GM21825 (cell line): Measurements from ENCODE around the gene SLC25A39.
A peak's percentile ranks its signal among the peaks of the same experiment; 100 is the strongest.
"Not testable (repeated sequence)": the region's sequence is repeated elsewhere in the genome, so short reads cannot be mapped to it uniquely, and the experiment has no call there.

Source experiments
- ATAC-seq: cut with Tn5 transposase; IDR thresholded peaks from one replicate; pipeline ENCODE4 v1.9.1; 2021; ENCODE audit warnings: mild to moderate bottlenecking, moderate library complexity; ENCODE audit not compliant: unreplicated experiment

SLC25A39 gene

DNA sequence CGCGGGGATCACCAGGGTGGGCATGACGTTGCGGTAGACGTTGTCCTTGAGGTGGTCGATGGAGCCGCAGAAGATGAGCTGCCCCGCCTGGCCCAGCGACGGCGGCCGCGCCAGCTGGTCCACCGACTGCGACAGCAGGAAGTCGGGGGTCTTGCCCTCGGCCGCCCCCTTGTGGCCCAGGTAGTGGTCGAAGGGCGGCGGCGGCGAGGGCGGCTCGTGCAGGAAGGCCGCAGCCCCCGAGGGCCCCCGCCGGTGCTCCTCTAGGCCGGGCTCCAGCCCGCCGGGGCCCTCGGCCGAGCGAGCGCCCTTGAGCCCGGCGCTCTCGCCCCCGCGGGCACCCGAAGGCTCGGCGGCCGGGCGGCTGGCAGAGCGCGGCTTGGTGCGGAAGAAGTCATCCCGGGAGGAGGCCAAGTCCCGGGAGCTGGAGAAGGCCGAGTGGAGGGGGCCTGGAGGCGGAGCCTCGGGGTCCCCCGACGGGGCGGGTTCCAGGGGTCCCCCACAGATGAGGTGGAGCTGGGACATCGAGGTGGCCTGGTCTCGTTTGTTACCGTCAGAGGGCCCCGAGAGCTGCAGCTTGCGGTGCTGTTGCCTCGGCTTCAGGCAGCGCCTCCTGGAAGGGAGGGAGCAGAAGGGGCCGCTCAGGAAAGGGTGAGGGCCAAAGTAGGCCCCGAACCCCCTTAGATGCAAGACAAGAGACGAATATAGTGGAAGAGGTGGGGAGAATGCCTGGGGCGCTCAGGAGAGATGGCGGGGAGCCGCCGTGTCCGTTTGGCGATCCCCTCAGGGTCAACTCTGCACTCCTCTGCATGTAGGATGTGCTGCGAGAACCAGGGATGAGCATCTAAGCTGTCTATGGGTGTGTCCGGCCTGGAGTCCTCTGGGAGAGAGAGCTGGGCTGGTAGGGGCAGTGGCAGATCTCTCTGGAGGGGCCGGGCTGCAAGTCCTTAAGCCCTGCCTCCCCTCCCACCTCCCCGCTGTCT is 30.2 kb upstream of the SLC25A39 start:
- ATAC-seq, result no peak

DNA sequence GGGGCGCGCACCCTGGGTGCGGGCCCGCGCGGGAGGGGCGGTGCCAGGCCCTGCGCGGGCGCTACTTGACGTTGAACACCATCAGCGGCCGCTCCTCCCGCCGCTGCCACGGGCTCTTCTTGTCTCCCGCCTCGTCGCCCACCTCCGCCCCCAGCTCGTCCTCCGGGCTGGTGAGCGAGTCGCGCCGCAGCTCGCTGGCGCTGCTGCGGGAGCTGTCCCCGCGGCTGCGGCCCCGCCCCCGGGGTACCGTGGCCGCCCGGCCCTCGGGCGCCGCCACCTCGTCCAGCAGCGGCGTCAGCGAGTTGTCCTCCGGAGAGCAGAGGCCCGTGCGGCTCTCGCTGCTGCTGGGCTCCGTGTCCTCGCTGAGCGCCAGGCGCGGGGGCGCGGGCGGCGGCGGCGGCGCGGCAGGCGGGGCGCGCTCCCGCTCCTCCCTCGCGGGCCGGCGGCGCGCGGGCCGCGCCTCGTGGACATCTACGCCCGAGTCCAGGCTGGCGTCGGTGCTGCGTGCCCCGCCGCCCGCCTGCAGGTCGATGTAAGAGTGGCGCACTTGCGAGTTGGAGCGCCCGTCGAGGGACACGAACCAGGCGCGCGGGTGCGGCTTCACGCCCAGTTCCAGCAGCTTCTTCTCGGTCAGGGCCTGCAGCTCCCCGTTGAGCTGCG is 29.2 kb upstream of the SLC25A39 start:
- ATAC-seq, result no peak

DNA sequence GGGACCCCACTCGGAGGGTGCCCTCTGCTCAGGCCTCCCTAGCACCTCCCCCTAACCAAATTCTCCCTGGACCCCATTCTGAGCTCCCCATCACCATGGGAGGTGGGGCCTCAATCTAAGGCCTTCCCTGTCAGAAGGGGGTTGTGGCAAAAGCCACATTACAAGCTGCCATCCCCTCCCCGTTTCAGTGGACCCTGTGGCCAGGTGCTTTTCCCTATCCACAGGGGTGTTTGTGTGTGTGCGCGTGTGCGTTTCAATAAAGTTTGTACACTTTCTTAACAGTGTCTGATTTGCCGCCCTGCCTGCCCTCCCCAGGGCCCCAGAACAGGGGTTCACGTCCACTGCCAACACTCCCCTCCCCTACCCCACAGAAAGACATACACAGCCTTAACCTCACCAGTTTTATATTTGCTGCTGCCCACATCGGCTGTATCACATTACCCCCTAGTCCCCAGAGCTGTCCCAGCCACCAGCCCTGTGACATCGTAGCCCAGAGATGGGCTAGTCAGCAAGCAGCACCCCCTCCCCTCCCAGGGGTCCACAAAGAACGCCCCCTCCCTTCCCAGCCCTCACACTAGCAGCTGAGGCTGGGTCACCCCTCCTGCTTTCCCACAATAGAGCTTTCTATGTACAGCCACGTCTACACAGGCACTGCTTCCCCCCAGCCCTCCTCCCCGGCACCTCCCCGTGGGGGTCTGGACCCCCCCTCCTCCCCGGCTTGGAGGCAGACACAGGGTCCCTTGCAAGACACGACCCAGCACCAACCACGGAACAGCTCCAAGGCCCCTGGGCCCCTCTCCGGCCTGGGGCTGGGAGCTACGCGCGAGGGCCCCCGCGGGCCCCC is 28.4 kb upstream of the SLC25A39 start:
- ATAC-seq, result no peak

DNA sequence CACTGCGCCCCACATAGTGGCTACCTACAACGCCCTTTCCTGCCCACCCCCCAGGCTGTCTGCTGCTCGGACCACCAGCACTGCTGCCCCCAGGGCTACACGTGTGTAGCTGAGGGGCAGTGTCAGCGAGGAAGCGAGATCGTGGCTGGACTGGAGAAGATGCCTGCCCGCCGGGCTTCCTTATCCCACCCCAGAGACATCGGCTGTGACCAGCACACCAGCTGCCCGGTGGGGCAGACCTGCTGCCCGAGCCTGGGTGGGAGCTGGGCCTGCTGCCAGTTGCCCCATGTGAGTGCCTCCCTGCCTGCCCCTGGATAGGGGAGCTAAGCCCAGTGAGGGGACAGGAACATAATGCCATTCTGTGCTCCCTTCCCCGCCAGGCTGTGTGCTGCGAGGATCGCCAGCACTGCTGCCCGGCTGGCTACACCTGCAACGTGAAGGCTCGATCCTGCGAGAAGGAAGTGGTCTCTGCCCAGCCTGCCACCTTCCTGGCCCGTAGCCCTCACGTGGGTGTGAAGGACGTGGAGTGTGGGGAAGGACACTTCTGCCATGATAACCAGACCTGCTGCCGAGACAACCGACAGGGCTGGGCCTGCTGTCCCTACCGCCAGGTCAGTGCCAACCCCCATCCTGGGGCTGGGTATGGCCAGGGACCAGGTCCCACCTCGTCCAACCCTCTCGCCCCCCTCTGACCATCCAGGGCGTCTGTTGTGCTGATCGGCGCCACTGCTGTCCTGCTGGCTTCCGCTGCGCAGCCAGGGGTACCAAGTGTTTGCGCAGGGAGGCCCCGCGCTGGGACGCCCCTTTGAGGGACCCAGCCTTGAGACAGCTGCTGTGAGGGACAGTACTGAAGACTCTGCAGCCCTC is 27.6 kb upstream of the SLC25A39 start:
- no peak for ATAC-seq

DNA sequence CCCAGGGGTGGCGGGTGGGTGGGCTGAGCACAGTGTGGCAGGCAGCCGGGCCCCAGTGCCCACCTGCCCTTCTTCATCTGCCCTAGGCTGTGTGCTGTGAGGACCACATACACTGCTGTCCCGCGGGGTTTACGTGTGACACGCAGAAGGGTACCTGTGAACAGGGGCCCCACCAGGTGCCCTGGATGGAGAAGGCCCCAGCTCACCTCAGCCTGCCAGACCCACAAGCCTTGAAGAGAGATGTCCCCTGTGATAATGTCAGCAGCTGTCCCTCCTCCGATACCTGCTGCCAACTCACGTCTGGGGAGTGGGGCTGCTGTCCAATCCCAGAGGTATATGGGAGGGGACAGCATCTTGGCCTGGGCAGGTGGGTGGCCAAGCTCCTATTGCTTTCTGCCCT is 26.8 kb upstream of the SLC25A39 start:
- ATAC-seq, result no peak

DNA sequence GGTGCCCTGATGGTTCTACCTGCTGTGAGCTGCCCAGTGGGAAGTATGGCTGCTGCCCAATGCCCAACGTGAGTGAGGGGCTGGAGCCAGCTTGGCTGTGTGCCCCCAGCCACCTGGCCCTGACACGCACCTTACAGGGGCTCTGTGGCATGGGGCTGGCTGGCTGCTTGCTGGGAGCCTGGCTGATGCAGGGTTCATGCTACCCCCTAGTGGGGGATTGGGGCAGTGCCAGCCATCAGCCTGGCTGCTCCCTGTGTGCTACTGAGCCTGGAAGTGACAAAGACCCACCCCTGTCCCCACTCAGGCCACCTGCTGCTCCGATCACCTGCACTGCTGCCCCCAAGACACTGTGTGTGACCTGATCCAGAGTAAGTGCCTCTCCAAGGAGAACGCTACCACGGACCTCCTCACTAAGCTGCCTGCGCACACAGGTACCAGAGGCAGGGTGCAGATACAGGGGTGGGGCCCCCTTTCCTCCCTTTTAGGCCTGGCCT is 26.2 kb upstream of the SLC25A39 start:
- no peak for ATAC-seq

DNA sequence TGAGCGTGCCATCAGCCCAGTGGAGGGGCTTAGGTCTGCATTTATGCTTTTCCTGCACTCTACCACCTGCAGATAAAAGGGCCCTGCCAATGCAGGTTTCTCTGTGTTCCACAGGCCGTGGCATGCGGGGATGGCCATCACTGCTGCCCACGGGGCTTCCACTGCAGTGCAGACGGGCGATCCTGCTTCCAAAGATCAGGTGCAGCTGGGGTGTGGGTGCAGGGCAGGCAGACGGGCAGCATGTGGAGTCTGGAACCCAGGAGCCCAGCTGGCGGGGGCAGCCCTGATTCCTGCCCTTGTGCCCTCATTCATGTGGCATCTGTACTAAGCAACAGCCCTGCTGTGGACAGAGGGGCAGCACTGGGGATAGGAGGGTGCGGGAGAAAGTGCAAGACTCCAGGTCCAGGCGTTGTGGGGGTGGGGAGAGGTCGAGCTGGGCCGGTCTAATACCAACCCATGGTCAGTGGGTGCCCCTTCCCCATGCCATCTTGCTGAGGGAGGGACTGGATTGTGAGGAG is 25.0 kb upstream of the SLC25A39 start:
- ATAC-seq, result no peak

DNA sequence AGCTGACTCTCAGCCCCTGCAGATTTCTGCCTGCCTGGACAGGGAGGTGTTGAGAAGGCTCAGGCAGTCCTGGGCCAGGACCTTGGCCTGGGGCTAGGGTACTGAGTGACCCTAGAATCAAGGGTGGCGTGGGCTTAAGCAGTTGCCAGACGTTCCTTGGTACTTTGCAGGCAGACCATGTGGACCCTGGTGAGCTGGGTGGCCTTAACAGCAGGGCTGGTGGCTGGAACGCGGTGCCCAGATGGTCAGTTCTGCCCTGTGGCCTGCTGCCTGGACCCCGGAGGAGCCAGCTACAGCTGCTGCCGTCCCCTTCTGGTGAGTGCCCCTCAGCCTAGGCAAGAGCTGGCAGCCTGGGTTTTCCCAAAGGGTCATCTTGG is 24.4 kb upstream of the SLC25A39 start:
- ATAC-seq, result no peak

DNA sequence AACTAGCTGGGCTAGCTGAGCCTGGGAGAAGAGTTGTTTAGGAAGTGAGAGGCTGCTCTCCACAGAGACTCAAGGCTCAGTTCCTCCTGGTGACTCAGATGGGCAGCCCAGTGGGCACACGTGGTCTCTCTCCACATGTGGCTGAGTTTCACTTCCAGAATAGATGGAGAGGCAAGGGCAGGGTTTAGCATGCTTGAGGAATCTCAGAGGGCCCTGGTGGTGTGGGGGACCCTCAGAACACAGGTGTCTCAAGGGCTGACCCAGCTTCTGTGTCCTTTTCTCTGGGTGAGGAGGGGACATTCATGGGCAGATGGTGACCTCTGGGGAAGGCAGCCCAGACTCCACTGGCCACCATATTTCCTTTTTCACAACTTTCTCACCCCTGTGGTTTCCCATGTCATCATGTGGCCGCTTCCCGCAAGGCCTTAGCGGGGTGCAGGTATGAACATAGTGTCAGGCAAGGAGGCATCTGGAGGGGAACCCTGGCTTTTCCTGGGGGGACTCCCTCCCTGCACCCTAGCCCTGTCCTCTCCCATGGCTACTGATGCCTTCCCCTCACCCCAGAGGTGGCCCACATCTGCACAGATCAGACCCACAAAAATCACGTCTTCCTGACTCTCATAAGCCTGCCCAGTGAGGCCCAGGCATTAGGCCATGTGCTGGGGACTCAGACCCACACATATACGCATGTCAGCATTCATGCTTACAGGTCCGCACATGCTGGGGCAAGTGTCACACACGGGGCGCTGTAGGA is 23.8 kb upstream of the SLC25A39 start:
- peak; percentile 48 for ATAC-seq

DNA sequence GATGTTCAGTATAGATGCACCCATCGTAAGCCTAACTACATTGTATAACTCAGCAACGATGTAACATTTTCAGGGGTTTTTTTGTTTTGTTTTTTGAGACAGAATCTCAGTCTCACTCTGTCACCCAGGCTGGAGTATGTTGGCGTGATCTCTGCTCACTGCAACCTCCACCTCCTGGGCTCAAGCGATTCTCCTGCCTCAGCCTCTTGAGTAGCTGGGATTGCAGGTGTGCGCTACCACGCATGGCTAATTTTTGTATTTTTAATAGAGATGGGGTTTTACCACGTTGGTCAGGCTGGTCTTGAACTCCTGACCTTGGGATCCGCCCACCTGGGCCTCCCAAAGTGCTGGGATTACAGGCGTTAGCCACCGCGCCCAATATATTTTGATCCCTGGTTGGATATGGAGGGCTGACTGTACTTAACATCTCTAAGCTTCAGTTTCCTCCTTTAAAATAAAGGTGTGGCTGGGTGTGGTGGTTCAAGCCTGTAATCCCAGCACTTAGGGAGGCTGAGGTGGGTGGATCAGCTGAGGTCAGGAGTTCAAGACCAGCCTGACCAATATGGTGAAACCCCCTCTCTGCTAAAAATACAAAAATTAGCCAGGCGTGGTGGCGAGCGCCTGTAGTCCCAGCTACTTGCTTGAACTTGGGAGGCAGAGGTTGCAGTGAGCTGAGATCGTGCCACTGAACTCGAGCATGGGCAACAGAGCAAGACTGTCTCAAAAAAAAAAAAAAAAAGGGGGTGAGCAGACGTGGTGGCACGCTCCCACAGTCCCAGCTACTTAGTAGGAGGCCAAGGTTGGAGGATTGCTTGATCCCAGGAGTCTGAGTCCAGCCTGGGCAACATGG is 22.8 kb upstream of the SLC25A39 start:
- ATAC-seq, result not testable (repeated sequence)

DNA sequence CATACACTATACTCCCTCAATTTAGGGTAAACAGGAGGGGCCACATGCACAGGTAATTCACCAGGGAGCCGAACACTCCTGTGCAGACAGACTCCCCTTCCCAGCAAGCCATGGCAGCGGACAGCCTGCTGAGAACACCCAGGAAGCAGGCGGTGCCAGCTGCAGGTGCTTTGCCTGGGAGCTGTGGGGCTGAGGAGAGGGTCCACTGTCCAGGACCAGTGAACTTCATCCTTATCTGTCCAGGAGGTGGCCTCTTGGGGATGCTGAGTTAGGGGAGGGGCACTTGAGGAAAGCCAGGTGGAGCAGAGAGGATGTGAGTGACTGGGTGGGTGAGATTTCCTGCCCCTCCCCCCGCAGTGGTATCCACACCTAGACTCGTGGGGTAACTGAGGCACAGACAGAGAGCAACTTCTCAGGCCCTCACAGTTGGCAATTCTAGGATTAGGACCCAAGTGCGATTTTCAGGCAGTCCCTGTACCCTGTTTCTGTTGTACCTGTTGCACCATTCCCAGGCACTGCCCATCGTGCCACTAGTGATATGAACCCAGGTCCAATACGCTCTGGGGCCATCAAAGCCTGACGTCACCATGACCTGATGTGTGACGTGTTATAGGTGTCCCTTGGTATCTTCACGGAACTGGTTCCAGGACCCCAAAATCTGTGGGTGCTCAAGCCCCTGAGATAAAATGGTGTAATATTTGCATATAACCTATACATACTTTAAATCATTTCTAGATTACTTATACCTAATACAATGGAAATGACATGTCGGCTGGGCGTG is 21.6 kb upstream of the SLC25A39 start:
- no peak for ATAC-seq

DNA sequence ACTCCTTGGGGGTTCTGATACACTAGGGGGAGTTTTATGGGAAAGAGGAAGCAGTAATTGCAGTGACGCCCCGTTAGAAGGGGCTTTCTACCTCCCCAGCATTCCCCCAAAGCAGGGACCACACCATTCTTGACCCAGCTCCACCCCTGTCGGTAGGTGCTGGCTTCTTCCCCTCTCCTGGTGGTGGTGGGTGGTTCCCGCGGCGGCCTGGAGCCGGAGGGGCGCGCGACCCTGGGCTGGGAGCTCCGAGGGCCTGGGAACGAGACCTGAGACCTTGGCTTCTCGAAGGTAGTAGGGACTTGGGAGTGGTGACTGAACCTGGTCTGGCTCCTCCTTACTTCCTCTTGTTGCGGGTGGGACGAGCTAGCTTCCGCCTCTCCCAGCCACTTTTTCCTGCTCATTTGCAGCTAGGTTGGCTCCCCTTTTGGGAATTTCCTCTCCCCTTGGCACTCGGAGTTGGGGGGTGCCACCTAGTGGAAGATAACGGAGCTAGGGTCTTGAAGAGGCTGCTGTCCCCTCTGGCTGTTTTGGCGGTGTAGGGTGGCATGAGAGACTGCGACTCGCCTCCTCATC is 20.9 kb upstream of the SLC25A39 start:
- no peak for ATAC-seq

DNA sequence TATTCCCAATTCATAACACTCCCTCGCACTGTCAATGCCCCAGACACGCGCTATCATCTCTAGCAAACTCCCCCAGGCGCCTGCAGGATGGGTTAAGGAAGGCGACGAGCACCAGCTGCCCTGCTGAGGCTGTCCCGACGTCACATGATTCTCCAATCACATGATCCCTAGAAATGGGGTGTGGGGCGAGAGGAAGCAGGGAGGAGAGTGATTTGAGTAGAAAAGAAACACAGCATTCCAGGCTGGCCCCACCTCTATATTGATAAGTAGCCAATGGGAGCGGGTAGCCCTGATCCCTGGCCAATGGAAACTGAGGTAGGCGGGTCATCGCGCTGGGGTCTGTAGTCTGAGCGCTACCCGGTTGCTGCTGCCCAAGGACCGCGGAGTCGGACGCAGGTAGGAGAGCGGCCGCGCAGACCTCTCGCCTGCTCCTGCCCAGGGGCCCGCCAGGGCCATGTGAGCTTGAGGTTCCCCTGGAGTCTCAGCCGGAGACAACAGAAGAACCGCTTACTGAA is 20.4 kb upstream of the SLC25A39 start, which contains the start of gene GRN:
Gene GRN, plus strand, starts transcription at position 364 of the 515 bp plus-strand sequence. CDS start 3,863 bp downstream, outside the sequence.
- peak; percentile 53 for ATAC-seq

DNA sequence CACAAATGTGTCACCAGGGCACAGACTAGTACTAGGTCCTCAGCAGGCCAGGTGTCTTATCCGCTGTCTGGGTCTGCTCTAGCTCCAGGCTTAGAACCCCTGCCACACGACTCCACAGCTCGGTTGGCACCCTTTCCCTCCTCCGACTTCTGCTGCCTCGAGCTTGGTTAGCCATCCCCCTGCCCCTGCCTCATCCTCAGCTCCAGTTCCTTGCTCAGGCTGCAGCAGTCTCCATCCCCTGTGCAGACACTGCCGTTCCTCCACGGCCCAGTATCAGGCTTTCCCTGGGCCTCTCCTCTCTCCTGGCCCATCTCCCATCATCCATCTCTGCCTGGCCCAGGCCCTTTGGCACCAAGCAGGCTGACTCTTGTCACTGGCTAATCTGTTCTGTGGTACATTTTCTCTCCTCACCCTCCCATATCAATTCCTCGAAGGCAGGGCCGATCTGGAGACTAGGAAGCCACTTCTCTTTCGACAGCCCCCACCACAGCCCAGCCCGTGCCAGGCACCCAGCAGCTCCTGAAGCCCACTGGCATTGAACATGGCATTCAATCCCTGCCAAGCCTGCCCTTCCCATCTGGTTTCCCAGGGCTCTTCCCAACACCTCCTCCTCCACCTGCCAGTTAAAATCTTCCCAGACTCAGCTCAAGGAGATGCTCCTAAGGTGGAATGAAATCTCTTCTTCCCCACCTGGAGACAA is 19.0 kb upstream of the SLC25A39 start:
- no peak for ATAC-seq

DNA sequence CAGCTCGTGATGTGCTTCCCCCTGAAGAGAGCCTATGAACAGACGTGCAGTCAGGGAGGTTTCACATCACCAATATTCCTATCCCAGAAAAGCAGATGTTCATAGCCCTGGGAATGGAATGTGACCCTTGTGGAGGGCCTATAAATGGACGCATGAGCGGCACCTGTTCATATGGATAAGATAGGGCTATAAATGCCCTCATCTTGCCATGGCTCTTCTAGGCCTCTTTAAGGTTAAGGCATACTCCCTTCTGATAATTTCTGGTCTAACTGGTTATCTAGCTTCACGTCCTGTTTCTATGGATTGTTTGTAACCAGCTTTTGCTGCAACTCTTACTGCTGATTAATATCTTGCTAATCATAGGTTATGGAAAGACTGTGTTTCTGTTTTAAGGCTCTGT is 15.9 kb upstream of the SLC25A39 start:
- not testable (repeated sequence) for ATAC-seq

DNA sequence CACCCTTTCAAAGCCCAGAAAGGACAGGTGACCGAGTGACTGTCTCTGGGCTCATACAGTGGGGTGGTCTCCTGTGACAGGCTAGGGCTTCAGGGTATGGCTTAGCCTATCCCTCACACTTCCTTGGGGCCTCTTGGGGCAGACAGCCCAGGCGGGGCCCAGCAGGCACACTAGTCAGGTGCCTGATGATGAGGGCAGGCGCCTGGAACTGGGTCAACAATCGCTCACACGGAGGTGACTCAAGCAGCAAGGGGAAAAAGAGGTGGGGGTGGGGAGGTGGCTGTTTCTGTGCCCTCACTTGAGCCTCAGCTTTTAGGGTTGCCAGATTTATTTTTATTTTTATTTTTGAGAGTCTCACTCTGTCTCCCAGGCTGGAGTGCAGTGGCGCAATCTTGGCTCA is 14.1 kb upstream of the SLC25A39 start:
- no peak for ATAC-seq
